ENCODE data around the gene RPL9.
"Not testable (repeated sequence)": the region's sequence is repeated elsewhere in the genome, so short reads cannot be mapped to it uniquely, and the experiment has no call there.

DNA sequence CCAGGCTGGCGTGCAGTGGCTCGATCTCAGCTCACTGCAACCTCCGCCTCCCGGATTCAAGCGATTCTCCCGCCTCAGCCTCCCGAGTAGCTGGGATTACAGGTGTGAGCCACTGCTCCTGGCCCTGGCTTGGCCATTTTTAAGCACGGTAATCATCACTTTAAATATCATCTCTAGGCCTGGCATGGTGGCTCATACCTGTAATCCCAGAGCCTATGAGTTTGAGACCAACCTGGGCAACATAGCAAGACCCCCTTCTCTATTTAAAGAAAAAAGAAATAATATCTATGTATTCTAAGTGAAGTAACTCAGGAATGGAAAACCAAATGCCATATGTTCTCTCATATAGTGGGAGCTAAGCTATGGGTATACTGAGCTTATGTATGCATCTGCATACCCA is 47.2 kb downstream of the RPL9 start:
- not testable (repeated sequence) for TF ChIP-seq POLR2AphosphoS5, POLR2A (IDR thresholded peaks at IDR 0.05; ENCODE audit: low read depth, low read length)

All from GM12892 (cell line).